ENCODE data around the gene FCHSD2. TPM values are rescaled to one million over a fixed set of nuclear protein-coding genes. Genes with fewer than 3 reads are reported as not detected.

FCHSD2 gene
- total and polyA plus RNA-seq, 2 of the 13 experiments (the other 11 are each of a cell fraction or from before 2014, with no cell fraction given) = 20.5 to 24.8 TPM

DNA sequence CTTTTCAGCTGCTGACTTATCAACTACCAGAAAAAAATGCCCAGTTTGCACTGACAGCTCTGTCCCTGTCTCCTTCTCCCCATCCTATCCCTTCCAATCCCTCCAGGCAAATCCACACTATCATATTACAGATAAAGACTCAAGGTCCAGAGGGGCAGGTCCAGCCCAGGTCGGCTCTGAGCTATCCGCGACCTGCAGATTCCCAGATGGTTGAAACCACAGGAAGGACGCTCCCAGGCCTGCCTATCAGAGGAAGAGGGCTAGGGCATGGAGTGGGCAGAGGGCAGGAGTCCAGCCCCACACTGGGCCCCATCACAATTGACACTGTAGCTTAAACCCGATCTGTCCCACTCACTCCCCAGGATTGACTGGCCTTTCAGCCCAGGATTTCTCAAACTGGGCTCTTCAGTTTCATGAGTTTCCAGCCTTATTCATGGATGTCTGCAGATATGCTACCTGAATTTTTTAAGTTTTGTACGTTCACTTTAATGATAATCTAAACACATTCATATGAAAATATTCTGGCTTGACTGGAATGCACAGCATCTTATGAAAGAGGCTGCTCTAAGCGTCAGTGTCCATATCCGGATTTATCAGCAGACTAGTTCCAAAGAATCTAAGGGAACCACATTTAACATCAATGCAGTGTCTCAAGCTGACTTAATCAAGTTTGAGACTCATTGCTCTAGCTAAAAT, 16.4 kb upstream of the FCHSD2 start (continued):
- TF ChIP-seq ZNF841 (CRISPR knock-in tag; IDR thresholded peaks at IDR 0.05; ENCODE audit: borderline replicate concordance) (no peak), MAX (IDR thresholded peaks at IDR 0.05) (peak; percentile 62; the same call in 1 of the 2 replicates), CTCF (CRISPR knock-in tag; IDR thresholded peaks at IDR 0.05) (0 out of 2 replicates have a peak, but pooled peaks have one; percentile 25), CHCHD3 (CRISPR knock-in tag; IDR thresholded peaks at IDR 0.05) (no peak), SSRP1 (CRISPR knock-in tag; IDR thresholded peaks at IDR 0.05) (no peak), RARG (CRISPR knock-in tag; IDR thresholded peaks at IDR 0.05; ENCODE audit: low read depth) (no peak), ZNF788 (CRISPR knock-in tag; IDR thresholded peaks at IDR 0.05; ENCODE audit: borderline replicate concordance) (peak; percentile 60; the same call in 1 of the 2 replicates), ZNF552 (CRISPR knock-in tag; IDR thresholded peaks at IDR 0.05; ENCODE audit: borderline replicate concordance) (no peak), ZFP36 (IDR thresholded peaks at IDR 0.05; ENCODE audit: borderline replicate concordance, low read depth, low read length, partially characterized antibody) (no peak), ZNF136 (CRISPR knock-in tag; IDR thresholded peaks at IDR 0.05; ENCODE audit: low read depth) (no peak), BRF2 (CRISPR knock-in tag; IDR thresholded peaks at IDR 0.05) (peak; percentile 36; the same call in 1 of the 2 replicates), ZNF496 (CRISPR knock-in tag; IDR thresholded peaks at IDR 0.05; ENCODE audit: insufficient replicate concordance) (no peak), ATF5 (CRISPR knock-in tag; IDR thresholded peaks at IDR 0.05; ENCODE audit: low read depth) (no peak), ARNTL (CRISPR knock-in tag; IDR thresholded peaks at IDR 0.05) (no peak), ZUFSP (CRISPR knock-in tag; IDR thresholded peaks at IDR 0.05; ENCODE audit: borderline replicate concordance) (no peak)
- TF ChIP-seq, protein P1, sequence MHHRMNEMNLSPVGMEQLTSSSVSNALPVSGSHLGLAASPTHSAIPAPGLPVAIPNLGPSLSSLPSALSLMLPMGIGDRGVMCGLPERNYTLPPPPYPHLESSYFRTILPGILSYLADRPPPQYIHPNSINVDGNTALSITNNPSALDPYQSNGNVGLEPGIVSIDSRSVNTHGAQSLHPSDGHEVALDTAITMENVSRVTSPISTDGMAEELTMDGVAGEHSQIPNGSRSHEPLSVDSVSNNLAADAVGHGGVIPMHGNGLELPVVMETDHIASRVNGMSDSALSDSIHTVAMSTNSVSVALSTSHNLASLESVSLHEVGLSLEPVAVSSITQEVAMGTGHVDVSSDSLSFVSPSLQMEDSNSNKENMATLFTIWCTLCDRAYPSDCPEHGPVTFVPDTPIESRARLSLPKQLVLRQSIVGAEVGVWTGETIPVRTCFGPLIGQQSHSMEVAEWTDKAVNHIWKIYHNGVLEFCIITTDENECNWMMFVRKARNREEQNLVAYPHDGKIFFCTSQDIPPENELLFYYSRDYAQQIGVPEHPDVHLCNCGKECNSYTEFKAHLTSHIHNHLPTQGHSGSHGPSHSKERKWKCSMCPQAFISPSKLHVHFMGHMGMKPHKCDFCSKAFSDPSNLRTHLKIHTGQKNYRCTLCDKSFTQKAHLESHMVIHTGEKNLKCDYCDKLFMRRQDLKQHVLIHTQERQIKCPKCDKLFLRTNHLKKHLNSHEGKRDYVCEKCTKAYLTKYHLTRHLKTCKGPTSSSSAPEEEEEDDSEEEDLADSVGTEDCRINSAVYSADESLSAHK (CRISPR knock-in tag; IDR thresholded peaks at IDR 0.05; ENCODE audit: borderline replicate concordance) = no peak
